HepG2 (cell line): ENCODE data around the gene RPS6KL1. TPM values are rescaled to one million over a fixed set of nuclear protein-coding genes. Genes with fewer than 3 reads are reported as not detected.

Experiments
- DDIT3 ChIP-seq: sonication (generic); formaldehyde crosslinking; IDR thresholded peaks from 2 replicates; pipeline ENCODE4 v1.4.0; 2020; ENCODE audit warnings: mild to moderate bottlenecking, missing genetic modification reagents
- DMAP1 ChIP-seq: IDR thresholded peaks from 2 replicates; pipeline ENCODE4 v1.6.1; 2016
- ETV6 ChIP-seq: sonication (generic); formaldehyde crosslinking; conservative IDR thresholded peaks from 2 replicates; pipeline ENCODE4 v1.4.0; 2020; ENCODE audit warnings: missing genetic modification reagents
- FUBP1 ChIP-seq: sonication (generic); formaldehyde crosslinking; IDR thresholded peaks from 2 replicates; pipeline ENCODE4 v1.5.1; 2020; ENCODE audit warnings: missing genetic modification reagents, mild to moderate bottlenecking, borderline replicate concordance
- HDAC2 ChIP-seq: sonication (generic); formaldehyde crosslinking; IDR thresholded peaks from 2 replicates; pipeline ENCODE4 v1.4.0; 2020; ENCODE audit warnings: missing genetic modification reagents
- JDP2 ChIP-seq: sonication (generic); formaldehyde crosslinking; IDR thresholded peaks from 2 replicates; pipeline ENCODE4 v1.8.1; 2022; ENCODE audit warnings: missing genetic modification reagents, borderline replicate concordance
- MAFK ChIP-seq, 2 experiments: IDR thresholded peaks in 1 of 2; conservative IDR thresholded peaks in 1 of 2; 2 replicates each; pipeline ENCODE4 v1.6.1; 2011; ENCODE audit warnings: improper control_type of control experiment in 2 of 2, low read length in 2 of 2
- NR3C1 ChIP-seq: sonication (generic); formaldehyde crosslinking; IDR thresholded peaks from 2 replicates; pipeline ENCODE4 v1.4.0; 2020; ENCODE audit warnings: missing genetic modification reagents
- PBX2 ChIP-seq: IDR thresholded peaks from 2 replicates; pipeline ENCODE4 v1.6.1; 2016; ENCODE audit warnings: control low read depth
- PCBP1 ChIP-seq: fragments of 200-400 bp; formaldehyde crosslinking; IDR thresholded peaks from 2 replicates; pipeline ENCODE4 v1.6.1; 2017; ENCODE audit warnings: mild to moderate bottlenecking, low read depth, low read length, borderline replicate concordance
- PHF21A ChIP-seq: sonication (generic); formaldehyde crosslinking; IDR thresholded peaks from 2 replicates; pipeline ENCODE4 v1.5.0; 2020; ENCODE audit warnings: mild to moderate bottlenecking, missing genetic modification reagents
- POGZ ChIP-seq: sonication (generic); formaldehyde crosslinking; IDR thresholded peaks from 2 replicates; pipeline ENCODE4 v1.4.0; 2020; ENCODE audit warnings: mild to moderate bottlenecking, missing genetic modification reagents
- REST ChIP-seq, 2 experiments: IDR thresholded peaks; 2 replicates each; pipeline ENCODE4 v1.6.1; 2011 to 2012; ENCODE audit warnings: low read length in 2 of 2, borderline replicate concordance in 1 of 2, low read depth in 1 of 2, mild to moderate bottlenecking in 1 of 2, moderate library complexity in 1 of 2
- SIN3A ChIP-seq: IDR thresholded peaks from 2 replicates; pipeline ENCODE4 v1.6.1; 2011; ENCODE audit warnings: low read depth, mild to moderate bottlenecking, control low read depth, low read length, borderline replicate concordance
- SNRNP70 ChIP-seq: fragments of 200-400 bp; formaldehyde crosslinking; IDR thresholded peaks from 2 replicates; pipeline ENCODE4 v1.6.1; 2017; ENCODE audit warnings: mild to moderate bottlenecking, low read depth, low read length, moderate library complexity
- SP2 ChIP-seq: sonication (generic); formaldehyde crosslinking; IDR thresholded peaks from 2 replicates; pipeline ENCODE4 v1.5.1; 2020; ENCODE audit warnings: mild to moderate bottlenecking, missing genetic modification reagents
- ZFP36L2 ChIP-seq: sonication (generic); formaldehyde crosslinking; IDR thresholded peaks from 2 replicates; pipeline ENCODE4 v1.4.0; 2020; ENCODE audit warnings: missing genetic modification reagents
- ZFY ChIP-seq: sonication (generic); formaldehyde crosslinking; IDR thresholded peaks from 2 replicates; pipeline ENCODE4 v1.4.0; 2020; ENCODE audit warnings: missing genetic modification reagents
- ZNF329 ChIP-seq: sonication (generic); formaldehyde crosslinking; IDR thresholded peaks from 2 replicates; pipeline ENCODE4 v1.9.0; 2021; ENCODE audit warnings: low read depth, mild to moderate bottlenecking, missing genetic modification reagents
- ZNF510 ChIP-seq: sonication (generic); formaldehyde crosslinking; IDR thresholded peaks from 2 replicates; pipeline ENCODE4 v1.4.0; 2020; ENCODE audit warnings: low read depth, mild to moderate bottlenecking, missing genetic modification reagents
- ZNF570 ChIP-seq: sonication (generic); formaldehyde crosslinking; IDR thresholded peaks from 2 replicates; pipeline ENCODE4 v1.4.0; 2020; ENCODE audit warnings: mild to moderate bottlenecking, missing genetic modification reagents, borderline replicate concordance
- ZNF674 ChIP-seq: sonication (generic); formaldehyde crosslinking; IDR thresholded peaks from 2 replicates; pipeline ENCODE4 v1.5.0; 2020; ENCODE audit warnings: low read depth, mild to moderate bottlenecking, missing genetic modification reagents
- ZSCAN22 ChIP-seq: sonication (generic); formaldehyde crosslinking; IDR thresholded peaks from 2 replicates; pipeline ENCODE4 v1.4.0; 2020; ENCODE audit warnings: mild to moderate bottlenecking, missing genetic modification reagents
- polyA plus RNA-seq, 8 experiments: library from polyadenylated mRNA; depleted of rRNA in 3 of 8; stranded (reverse) in 7 of 8; unstranded in 1 of 8; fragments of >200 nt; fragmentation: Illumina TruSeq in 4 of 8; extraction: Trizol in 4 of 8; gene quantifications; 2 replicates each; pipeline versions ENCODE4 v1.2.1 to v1.2.3, GENCODE V29; 2011 to 2016; ENCODE audit warnings: low read depth in 4 of 8, missing spikeins in 1 of 8, mixed read lengths in 1 of 8; ENCODE audit not compliant: insufficient read depth in 1 of 8
- total RNA-seq, 5 experiments: library from RNA; depleted of rRNA; stranded (reverse); fragments of >200 nt; fragmentation: Illumina TruSeq; extraction: Trizol; gene quantifications; 2 replicates each; pipeline ENCODE4 v1.2.3, GENCODE V29; 2016; ENCODE audit warnings: low read depth in 1 of 5

The RPS6KL1 gene
- total and polyA plus RNA-seq, 2 of the 13 experiments (the other 11 are each of a cell fraction or from before 2014, with no cell fraction given), result 6.5 to 11.5 TPM

GRCh38 chr14:74951443-74952179 lies 28.6 kb upstream of the RPS6KL1 start (continued):
- TF ChIP-seq REST (IDR thresholded peaks at IDR 0.05; ENCODE audit: borderline replicate concordance in 1 of 2, low read depth in 1 of 2, low read length in 2 of 2), result no peak
- TF ChIP-seq SNRNP70, result no peak
- no peak for TF ChIP-seq ETV6
- TF ChIP-seq ZNF329 (CRISPR knock-in tag), result 0 out of 2 replicates have a peak, but pooled peaks have one; percentile 59
- TF ChIP-seq ZNF674 (CRISPR knock-in tag), result no peak
- TF ChIP-seq PHF21A, result peak; percentile 49
- TF ChIP-seq JDP2 (CRISPR knock-in tag), result no peak
- no peak; the same call in 1 of the 2 replicates for TF ChIP-seq ZFY (CRISPR knock-in tag)
- no peak for TF ChIP-seq ZNF510
- no peak for TF ChIP-seq FUBP1 (CRISPR knock-in tag)
- 0 out of 2 replicates have a peak, but pooled peaks have one; percentile 63 for TF ChIP-seq PCBP1
- no peak for TF ChIP-seq ZFP36L2
- no peak for TF ChIP-seq ZNF570 (CRISPR knock-in tag)
- TF ChIP-seq NR3C1 (CRISPR knock-in tag), result no peak
- TF ChIP-seq MAFK (conservative IDR thresholded peaks at IDR 0.05 in 1 of 2, IDR thresholded peaks at IDR 0.05 in 1 of 2; ENCODE audit: low read length in 2 of 2), result no peak
- TF ChIP-seq PBX2 (CRISPR knock-in tag), result no peak
- TF ChIP-seq DMAP1, result no peak
- TF ChIP-seq HDAC2 (CRISPR knock-in tag), result no peak
- no peak for TF ChIP-seq DDIT3 (CRISPR knock-in tag)
- no peak for TF ChIP-seq SIN3A
- no peak for TF ChIP-seq SP2 (CRISPR knock-in tag)
- TF ChIP-seq ZSCAN22 (CRISPR knock-in tag), result no peak
- no peak for TF ChIP-seq POGZ (CRISPR knock-in tag)
